Activated naive CD8-positive, alpha-beta T cell treated with anti-CD3 and anti-CD28 coated beads, Interleukin-2, amount 50 U/mL, for 16 hours (primary cell): ENCODE data around the gene ATXN10.
"Not testable (repeated sequence)": the region's sequence is repeated elsewhere in the genome, so short reads cannot be mapped to it uniquely, and the experiment has no call there.

Source experiments
- DNase-seq: peaks from one replicate; pipeline ENCODE4 v3.0.0-alpha.2; 2020; ENCODE audit warnings: low read depth, low spot score

The ATXN10 gene

GRCh38 chr22:45784357-45785277 is 113.0 kb downstream of the ATXN10 start:
- no peak for DNase-seq

GRCh38 chr22:45785458-45785857 is 113.8 kb downstream of the ATXN10 start:
- no peak for DNase-seq

DNA sequence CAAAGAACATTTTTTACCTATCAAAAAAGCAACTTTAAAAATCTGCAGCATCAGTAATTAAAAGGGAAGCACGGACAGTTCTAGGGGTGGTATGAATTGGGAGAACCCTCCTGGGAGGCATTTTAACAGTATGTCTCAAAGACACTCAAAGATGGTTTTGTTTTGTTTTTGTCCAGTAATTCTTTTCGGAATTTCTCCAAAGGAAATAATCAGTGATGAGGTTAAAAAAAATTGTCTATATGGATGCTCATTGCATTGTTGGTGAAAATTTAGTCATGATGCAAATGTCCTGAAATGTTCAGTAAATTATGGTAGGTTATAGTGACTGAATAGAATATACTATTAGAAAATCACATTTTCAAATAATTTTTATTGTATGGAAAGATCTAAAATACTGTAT is 115.1 kb downstream of the ATXN10 start:
- DNase-seq = no peak

DNA sequence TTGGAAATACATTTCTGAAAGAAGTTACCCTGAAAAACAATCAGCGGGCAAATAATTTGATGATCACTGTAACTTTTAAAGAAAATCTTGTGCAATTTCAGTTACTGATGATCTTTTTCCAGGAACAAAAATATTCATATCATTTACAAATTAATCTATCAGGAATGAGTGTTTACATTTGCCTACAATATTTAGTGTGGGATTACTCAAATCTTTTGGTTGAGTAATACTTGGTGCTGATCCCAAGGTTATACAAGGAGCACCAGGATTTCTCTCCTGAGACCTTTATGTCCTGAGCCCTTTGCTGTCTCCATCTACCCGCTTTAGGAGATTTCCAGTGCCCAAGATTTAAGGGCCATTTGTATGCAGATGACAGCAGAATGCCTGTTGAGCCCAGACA is 116.1 kb downstream of the ATXN10 start:
- DNase-seq = no peak

- DNase-seq = no peak
Observed at GRCh38 chr22:45788522-45788921, 116.9 kb downstream of the ATXN10 start.

DNA sequence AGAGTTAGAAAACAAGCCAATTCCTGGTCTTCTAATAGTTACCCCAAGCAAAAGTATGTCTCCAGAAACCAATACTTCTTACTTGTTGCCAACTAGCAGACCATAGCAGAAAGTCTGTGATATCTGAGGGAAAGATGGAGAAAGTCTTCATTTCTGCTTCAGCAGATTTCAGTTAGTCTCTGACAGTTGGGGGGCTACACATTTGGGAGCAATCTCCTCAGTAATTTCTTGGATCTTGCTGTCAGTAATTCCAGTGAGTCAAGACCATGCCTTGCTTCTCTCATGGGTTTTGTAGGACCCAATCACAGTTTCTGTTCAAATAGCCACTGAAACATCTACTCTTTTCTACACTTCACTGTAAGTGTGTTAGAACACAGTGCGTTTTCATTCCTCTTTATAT is 118.8 kb downstream of the ATXN10 start:
- DNase-seq = no peak

- no peak for DNase-seq
Observed at GRCh38 chr22:45793161-45793560, 121.5 kb downstream of the ATXN10 start.

GRCh38 chr22:45793892-45794291 is 122.3 kb downstream of the ATXN10 start:
- no peak for DNase-seq

DNA sequence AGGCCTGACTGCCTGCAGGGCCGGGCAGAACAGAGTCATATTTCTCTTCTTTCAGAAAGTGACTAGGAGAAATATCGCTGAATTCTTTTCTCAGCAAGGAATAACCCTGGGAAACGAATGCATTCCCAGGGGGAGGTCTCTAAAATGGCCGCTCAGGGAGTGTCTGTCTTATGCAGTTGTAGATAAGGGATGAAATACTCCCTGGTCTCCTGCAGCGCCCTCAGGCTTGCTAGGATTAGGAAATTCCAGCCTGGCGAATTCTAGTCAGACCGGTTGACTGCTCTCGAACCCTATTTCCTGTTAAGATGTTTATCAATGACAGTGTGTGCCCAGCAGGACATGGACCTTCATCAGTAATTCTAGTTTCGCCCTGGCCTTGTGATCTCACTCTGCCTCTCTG is 124.4 kb downstream of the ATXN10 start:
- DNase-seq = not testable (repeated sequence)

DNA sequence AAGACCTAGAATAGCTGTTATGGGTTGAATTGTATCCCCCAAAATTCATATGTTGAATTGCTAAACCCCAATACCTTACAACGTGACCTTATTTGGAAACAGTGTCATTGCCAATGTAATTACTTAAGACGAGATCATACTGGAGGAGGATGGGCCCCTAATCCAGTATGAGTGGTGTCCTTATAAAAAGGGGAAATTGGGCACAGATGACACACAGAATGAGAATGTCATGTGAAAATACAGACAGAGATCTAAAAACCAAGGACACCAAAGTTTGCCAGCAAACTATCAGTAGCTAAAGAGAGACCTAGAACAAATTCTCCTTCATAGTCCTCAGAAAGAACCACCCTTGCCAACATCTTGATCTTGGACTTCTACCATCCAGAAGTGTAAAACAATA is 127.7 kb downstream of the ATXN10 start:
- no peak for DNase-seq

GRCh38 chr22:45802054-45802453 is 130.4 kb downstream of the ATXN10 start:
- DNase-seq = no peak

DNA sequence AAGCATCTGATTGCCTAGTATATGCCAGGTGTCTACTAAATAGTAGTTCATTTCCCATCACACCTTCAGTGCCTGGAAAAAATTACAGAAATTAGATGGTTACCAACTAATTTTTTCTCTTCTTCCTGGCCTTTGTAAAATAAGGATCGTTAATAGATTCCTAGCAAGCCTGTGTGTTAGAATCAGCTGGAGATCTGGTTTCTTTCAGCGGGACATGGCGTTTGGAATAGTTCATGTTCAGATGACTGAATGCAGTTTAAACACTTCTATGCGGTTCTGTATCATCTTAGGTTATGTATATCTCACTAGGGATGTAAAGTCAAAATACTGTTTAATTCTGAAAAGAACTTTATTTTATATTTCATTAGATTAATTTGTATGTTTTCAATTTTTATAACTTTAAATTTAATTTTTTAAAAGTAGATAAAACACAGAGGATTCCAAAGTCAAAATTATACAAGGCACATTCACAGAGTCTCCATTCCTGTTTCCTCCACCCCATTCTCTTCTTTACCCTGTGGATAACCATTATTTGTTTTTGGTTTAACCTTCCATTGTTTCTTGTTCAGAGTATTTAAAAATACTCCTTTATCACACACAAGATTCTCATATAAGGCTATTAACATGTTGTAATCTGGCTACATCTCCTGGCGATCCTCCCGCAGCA is 132.8 kb downstream of the ATXN10 start:
- DNase-seq = no peak

- no peak for DNase-seq
Observed at GRCh38 chr22:45804986-45805325, 133.3 kb downstream of the ATXN10 start.

GRCh38 chr22:45805413-45805812 is 133.8 kb downstream of the ATXN10 start:
- DNase-seq = no peak

DNA sequence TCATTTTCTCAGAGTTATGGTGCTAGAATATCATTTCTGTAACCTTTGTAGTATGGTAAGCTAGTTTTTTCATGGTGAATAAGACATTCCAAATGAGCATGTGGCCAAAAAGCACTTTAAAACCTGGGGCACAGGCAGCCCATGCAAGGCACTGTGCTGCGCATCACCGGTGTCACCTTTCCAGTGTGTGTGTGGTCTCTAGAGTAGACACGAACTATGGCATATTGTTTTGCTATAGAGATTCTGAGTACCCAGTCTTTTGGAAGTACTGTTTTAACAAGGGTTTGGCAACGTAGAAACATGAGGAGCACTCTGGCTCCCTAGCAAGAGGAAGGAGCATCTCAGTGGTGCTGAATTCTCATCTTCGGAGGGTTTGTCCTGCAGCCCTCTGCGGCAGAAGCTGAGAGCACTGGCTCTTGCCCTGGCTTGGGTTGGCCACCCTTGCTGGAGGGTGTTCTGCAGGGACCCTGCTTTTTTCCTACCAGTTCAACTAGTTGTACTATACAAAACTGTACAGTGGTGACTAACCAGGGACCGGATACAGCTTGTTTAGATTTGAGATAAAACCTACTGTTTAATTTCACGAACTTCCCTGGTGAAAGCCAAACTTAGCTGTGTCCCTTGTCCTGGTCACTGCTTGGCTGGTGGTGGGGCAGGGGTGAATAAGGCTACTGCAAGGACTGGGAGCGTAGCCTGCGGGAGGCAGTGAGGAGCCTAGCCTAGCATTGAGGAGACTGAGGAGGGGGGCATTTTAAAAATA is 135.7 kb downstream of the ATXN10 start:
- no peak for DNase-seq

DNA sequence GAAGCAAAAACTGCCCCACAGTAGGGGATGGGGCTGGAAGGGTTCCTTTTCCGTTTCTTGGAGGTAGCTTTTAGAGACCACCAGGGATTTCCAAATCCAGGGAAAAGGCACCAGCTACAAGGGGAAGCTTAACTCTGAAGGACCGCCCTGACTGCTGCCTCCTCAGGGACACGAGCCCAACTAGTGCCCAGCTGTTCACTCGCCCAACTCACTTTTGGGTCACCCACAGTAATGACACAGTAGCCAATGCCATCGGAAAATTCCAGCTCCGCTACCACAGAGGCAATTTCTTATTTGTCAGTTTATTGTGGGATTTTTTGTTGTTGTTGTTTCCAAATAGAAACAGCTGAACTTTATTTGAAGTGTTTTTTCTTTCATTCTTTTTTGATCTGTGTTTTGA is 141.3 kb downstream of the ATXN10 start:
- DNase-seq = no peak

GRCh38 chr22:45814198-45814597 is 142.6 kb downstream of the ATXN10 start:
- no peak for DNase-seq

- no peak for DNase-seq
Observed at GRCh38 chr22:45816776-45817175, 145.1 kb downstream of the ATXN10 start.

DNA sequence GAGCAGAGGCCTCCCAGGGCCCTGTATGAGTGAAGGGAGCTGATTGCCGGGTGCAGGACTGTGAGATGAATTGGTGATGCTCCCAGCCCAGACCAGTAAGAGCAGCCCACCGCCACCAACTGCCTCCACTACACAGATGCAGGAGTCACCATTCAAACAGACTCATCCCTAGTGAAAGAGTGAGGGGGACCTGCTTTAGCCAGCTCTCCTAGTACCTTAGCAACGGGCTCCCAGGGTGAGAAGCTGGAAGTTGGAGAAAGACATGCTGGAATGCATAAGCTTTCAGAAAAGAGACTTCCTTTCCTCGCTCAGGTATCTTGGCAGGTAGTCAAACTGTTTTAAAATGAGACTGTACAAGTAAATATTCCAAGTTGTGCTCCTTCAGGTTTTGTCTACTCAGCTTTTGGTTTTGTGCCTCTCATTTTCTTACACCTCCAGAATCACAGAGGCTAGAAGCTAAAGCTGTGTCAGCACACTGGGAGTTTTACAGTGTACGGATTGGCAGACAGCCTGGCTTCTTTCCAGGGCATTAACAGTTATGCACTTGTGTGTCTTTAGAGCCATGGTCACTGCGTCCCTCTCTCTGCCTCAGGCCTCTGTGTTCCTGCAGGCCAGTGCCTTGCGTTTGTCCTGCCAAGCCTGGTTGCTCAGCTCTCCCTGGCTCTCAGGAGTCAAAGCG is 146.2 kb downstream of the ATXN10 start:
- no peak for DNase-seq

GRCh38 chr22:45818424-45819085 is 146.9 kb downstream of the ATXN10 start:
- DNase-seq = no peak

DNA sequence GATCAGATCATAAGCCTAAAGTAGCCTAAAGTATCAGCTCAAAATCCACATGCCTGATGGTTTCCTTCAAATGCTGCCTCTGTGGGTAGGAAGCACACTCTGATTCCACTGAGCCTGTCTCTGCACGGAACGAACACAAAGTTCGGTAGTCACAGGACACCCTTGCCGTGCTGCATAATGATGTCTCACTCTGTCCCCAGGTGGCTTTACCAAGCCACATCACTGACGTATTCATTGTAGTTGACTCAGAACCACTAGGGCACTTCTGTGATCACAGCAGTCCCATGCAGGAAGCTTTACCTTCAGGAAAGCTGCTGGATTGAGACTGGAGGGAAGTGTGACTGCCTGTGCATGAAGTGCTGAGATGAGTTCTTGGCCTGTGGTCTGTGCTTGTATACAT is 147.7 kb downstream of the ATXN10 start:
- no peak for DNase-seq
